Ovary (tissue), 9 donors: ENCODE data around the gene GALNT10. TPM values are rescaled to one million over a fixed set of nuclear protein-coding genes. Genes with fewer than 3 reads are reported as not detected.

Experiments
- DNase-seq, 5 donors: peaks; one replicate each; pipeline ENCODE4 v3.0.0-alpha.2; 2019 to 2020
- H3K27ac ChIP-seq, 2 donors: fragments of 200-600 bp; one replicate each; pipeline versions ENCODE4 v1.5.1 to v1.8.0; 2019 to 2022
- H3K27me3 ChIP-seq: fragments of 200-600 bp; one replicate; pipeline ENCODE4 v1.8.0; 2022
- H3K36me3 ChIP-seq: fragments of 200-600 bp; sonication (generic); one replicate; pipeline ENCODE4 v1.5.1; 2019
- H3K4me1 ChIP-seq: one replicate; pipeline ENCODE4 v1.8.1; 2013; ENCODE audit warnings: mild to moderate bottlenecking, moderate library complexity; ENCODE audit not compliant: insufficient read depth
- H3K4me3 ChIP-seq: fragments of 200-600 bp; sonication (generic); one replicate; pipeline ENCODE4 v1.5.1; 2017
- H3K9me3 ChIP-seq, 2 donors: fragments of 200-600 bp in 1 of 2; sonication (generic) in 1 of 2; one replicate each; pipeline versions ENCODE4 v1.5.1 to v1.8.1; 2013 to 2019; ENCODE audit warnings: mild to moderate bottlenecking in 1 of 2, moderate library complexity in 1 of 2
- CTCF ChIP-seq, 3 donors: fragments of 450-650 bp in 2 of 3; fragments of 200-600 bp in 1 of 3; IDR thresholded peaks; one replicate each; pipeline versions ENCODE4 v1.5.1 to v1.8.0; 2016 to 2022; ENCODE audit warnings: antibody characterized with exemption in 3 of 3, mild to moderate bottlenecking in 1 of 3
- EP300 ChIP-seq: sonication (generic); formaldehyde crosslinking; IDR thresholded peaks from one replicate; pipeline ENCODE4 v1.6.1; 2017; ENCODE audit warnings: antibody characterized with exemption
- POLR2A ChIP-seq: fragments of 450-650 bp; IDR thresholded peaks from one replicate; pipeline ENCODE4 v1.6.1; 2017; ENCODE audit warnings: antibody characterized with exemption, mild to moderate bottlenecking, moderate library complexity
- WGBS, 3 donors: extraction: QIAGEN DNeasy Blood & Tissue Kit in 1 of 3; methylation state at CpG; one replicate each; pipeline versions ENCODE4 v1.1.5 to v1.1.7; 2013 to 2017; 5-methylcytosine and 5-hydroxymethylcytosine counted together
- intact Hi-C, 4 donors: fragments of 100-400 bp; cut with DNase I; formaldehyde crosslinking; loops; one replicate each; pipeline versions ENCODE4 v1.11.0 to v1.15.1; 2022 to 2023
- polyA plus RNA-seq, 2 donors: library from polyadenylated mRNA; stranded (reverse); fragments of 200-250 nt in 1 of 2; fragments of 350-450 nt in 1 of 2; fragmentation: Illumina TruSeq in 1 of 2; extraction: RNeasy Lipid Tissue Mini Kit (QIAGEN cat#74804) in 1 of 2; gene quantifications; one replicate each; pipeline ENCODE4 v1.2.3, GENCODE V29; 2013 to 2014
- total RNA-seq, 7 donors: library from RNA; depleted of rRNA in 2 of 7; stranded (reverse); fragments of >200 nt in 2 of 7; fragmentation: NEBNext Ultra II Directional in 3 of 7; extraction: Animal tissue kit (Norgen Biotek cat#: 25700) in 3 of 7; gene quantifications; one replicate each; pipeline versions ENCODE4 v1.1.0 to v1.2.4, GENCODE V29; 2016 to 2023
- donor health status: DM: no; HTN: no; CAD: no; lungs with moderate emphysema.
- donor health status: DM: no; HTN: no; CAD: no.
- donor health status: Bipolar disorder and iron deficiency.
- donor health status: DM: yes; HTN: yes; CAD: no.
- donor health status: DM: no; HTN: no; CAD: no.
- donor health status: DM: yes; HTN: yes; CAD: no.

GALNT10 gene
- total and polyA plus RNA-seq, 9 donors, result 34.5 to 206 (median 88.7) TPM

- intact Hi-C loops, result no loop called here
- Histone ChIP-seq H3K9me3 (no peaks in the 10 kb centered on the region), H3K27me3 (no peaks in the 10 kb centered on the region), H3K27ac (no peak overlapping the region), H3K4me1 (peaks cover 13% of the 10 kb centered on the region), H3K36me3 (no peaks in the 10 kb centered on the region), H3K4me3 (no peak overlapping the region)
- TF ChIP-seq EP300, result no peak
- no peak for TF ChIP-seq POLR2A
- no peak for TF ChIP-seq CTCF (IDR thresholded peaks at IDR 0.05)
- 81 to 85% (median 84%) methylated on average over 6 of the region's 6 CpGs for WGBS, 3 donors
- DNase-seq, result no peak
These were observed 196.6 kb downstream of the GALNT10 start for GRCh38 chr5:154386952-154387629.

- H3K27me3 ChIP-seq, result no peaks in the 10 kb centered on the region
- intact Hi-C loops, result no loop called here
- no peak for DNase-seq
- H3K9me3 ChIP-seq, result no peaks in the 10 kb centered on the region
- 49 to 58% (median 55%) methylated on average over 2 of the region's 2 CpGs for WGBS, 3 donors
- H3K4me1 ChIP-seq, result peaks cover 14% of the 10 kb centered on the region
- H3K27ac ChIP-seq, result no peak overlapping the region
- no peak for TF ChIP-seq EP300
- TF ChIP-seq POLR2A, result no peak
- no peak for TF ChIP-seq CTCF (IDR thresholded peaks at IDR 0.05)
- H3K36me3 ChIP-seq, result no peaks in the 10 kb centered on the region
- no peak overlapping the region for H3K4me3 ChIP-seq
These were observed 198.3 kb downstream of the GALNT10 start for GRCh38 chr5:154388842-154389241.

DNA sequence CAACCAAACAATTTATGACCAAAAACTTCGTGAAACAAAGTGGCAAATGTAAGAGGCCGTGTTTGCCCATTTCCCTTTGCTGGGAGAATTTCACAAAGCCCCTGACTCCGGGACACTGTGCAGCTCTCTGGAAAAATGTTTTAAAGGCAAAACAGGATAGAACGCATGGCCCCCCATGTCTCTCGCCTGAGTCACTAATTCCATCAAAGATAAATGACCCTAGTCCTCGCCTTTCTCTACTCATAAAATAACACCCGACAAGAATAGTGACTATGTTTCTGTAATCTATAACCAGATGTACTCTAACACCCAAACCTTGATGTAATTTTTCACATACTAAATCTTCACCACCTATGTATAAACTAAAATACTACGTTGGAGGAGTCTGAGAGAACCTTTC lies 199.6 kb downstream of the GALNT10 start:
- Histone ChIP-seq H3K4me3 (no peak overlapping the region), H3K9me3 (no peaks in the 10 kb centered on the region), H3K27me3 (no peaks in the 10 kb centered on the region), H3K36me3 (no peaks in the 10 kb centered on the region), H3K4me1 (peaks cover 13% of the 10 kb centered on the region), H3K27ac (peak overlapping the region in 1 of 2 donors; percentile 18)
- TF ChIP-seq EP300 (no peak), POLR2A (no peak), CTCF (IDR thresholded peaks at IDR 0.05) (no peak)
- DNase-seq, result no peak
- WGBS, 3 donors, result 20 to 91% (median 59%) methylated on average over 8 of the region's 8 CpGs
- intact Hi-C loops, result loop anchor here in 1 of 4 donors (10.0 kb wide), 1 partner anchor 115 kb away; no protein-coding TSS in a partner anchor

- no peaks in the 10 kb centered on the region for H3K27me3 ChIP-seq
- H3K9me3 ChIP-seq, result no peaks in the 10 kb centered on the region
- DNase-seq, result no peak
- H3K4me1 ChIP-seq, result peaks cover 12% of the 10 kb centered on the region
- no peak overlapping the region for H3K27ac ChIP-seq
- TF ChIP-seq POLR2A, result no peak
- TF ChIP-seq EP300, result no peak
- no peak for TF ChIP-seq CTCF (IDR thresholded peaks at IDR 0.05)
- WGBS, 3 donors, result 89 to 94% (median 94%) methylated on average over 7 of the region's 7 CpGs
- no peaks in the 10 kb centered on the region for H3K36me3 ChIP-seq
- H3K4me3 ChIP-seq, result no peak overlapping the region
- intact Hi-C loops, result loop anchor here in 1 of 4 donors (10.0 kb wide), 1 partner anchor 116 kb away; no protein-coding TSS in a partner anchor
These were observed 200.3 kb downstream of the GALNT10 start for GRCh38 chr5:154390746-154391359.
